ENCODE data around the gene FOXP1. TPM values are rescaled to one million over a fixed set of nuclear protein-coding genes. Genes with fewer than 3 reads are reported as not detected.

Gene FOXP1
- total RNA-seq, 1 experiment from 2014 or later, result 58.4 TPM

- DNase-seq (ENCODE audit: low spot score), result no peak
- no TSS peak for BruUV-seq (replicated peaks)
- Histone ChIP-seq H3K4me3 (ENCODE audit: low read depth, low read length, poor library complexity, severe bottlenecking) (no peak overlapping the region), H3K27me3 (replicated peaks; ENCODE audit: insufficient read depth, low read depth, low read length, poor library complexity) (no peaks in the 10 kb centered on the region), H3K27ac (ENCODE audit: low read depth, low read length, poor library complexity, severe bottlenecking) (no peak overlapping the region), H3K9me3 (ENCODE audit: low read depth, low read length, poor library complexity, severe bottlenecking) (no peaks in the 10 kb centered on the region), H3K4me1 (ENCODE audit: insufficient read depth, low read length, poor library complexity, severe bottlenecking) (peaks cover 7% of the 10 kb centered on the region), H3K36me3 (ENCODE audit: insufficient read depth, low read length, poor library complexity, severe bottlenecking) (no peaks in the 10 kb centered on the region)
- CTCF ChIA-PET, result no interaction called here
- POLR2A ChIA-PET (ENCODE audit: low non-redundant PET), result no interaction called here
- TF ChIP-seq CTCF (conservative IDR thresholded peaks at IDR 0.05; ENCODE audit: low read depth, low read length) (no peak), EZH2 (IDR thresholded peaks at IDR 0.05; ENCODE audit: borderline replicate concordance, low read depth, low read length, poor library complexity, severe bottlenecking) (no peak)
- intact Hi-C loops (cut with micrococcal nuclease; ENCODE audit: unreplicated experiment), result no loop called here
Observed at GRCh38 chr3:71509066-71509465, 74.5 kb downstream of the FOXP1 start.

- no peaks in the 10 kb centered on the region for H3K27me3 ChIP-seq (replicated peaks; ENCODE audit: insufficient read depth, low read depth, low read length, poor library complexity)
Observed at GRCh38 chr3:71505767-71506350, 77.7 kb downstream of the FOXP1 start.

GRCh38 chr3:71504250-71505036 lies 79.1 kb downstream of the FOXP1 start:
- no peak overlapping the region for H3K27ac ChIP-seq (ENCODE audit: low read depth, low read length, poor library complexity, severe bottlenecking)
- H3K27me3 ChIP-seq (replicated peaks; ENCODE audit: insufficient read depth, low read depth, low read length, poor library complexity), result no peaks in the 10 kb centered on the region
- H3K4me3 ChIP-seq (ENCODE audit: low read depth, low read length, poor library complexity, severe bottlenecking), result no peak overlapping the region
- no peaks in the 10 kb centered on the region for H3K36me3 ChIP-seq (ENCODE audit: insufficient read depth, low read length, poor library complexity, severe bottlenecking)
- CTCF ChIA-PET, result no interaction called here
- no peaks in the 10 kb centered on the region for H3K9me3 ChIP-seq (ENCODE audit: low read depth, low read length, poor library complexity, severe bottlenecking)
- no TSS peak for BruUV-seq (replicated peaks)
- intact Hi-C loops (cut with micrococcal nuclease; ENCODE audit: unreplicated experiment), result no loop called here
- H3K4me1 ChIP-seq (ENCODE audit: insufficient read depth, low read length, poor library complexity, severe bottlenecking), result no peaks in the 10 kb centered on the region
- no peak for DNase-seq (ENCODE audit: low spot score)
- no peak for TF ChIP-seq CTCF (conservative IDR thresholded peaks at IDR 0.05; ENCODE audit: low read depth, low read length)
- no peak for TF ChIP-seq EZH2 (IDR thresholded peaks at IDR 0.05; ENCODE audit: borderline replicate concordance, low read depth, low read length, poor library complexity, severe bottlenecking)
- POLR2A ChIA-PET (ENCODE audit: low non-redundant PET), result no interaction called here

More at GRCh38 chr3:71505767-71506350, 77.7 kb downstream of the FOXP1 start:
- no peak overlapping the region for H3K4me3 ChIP-seq (ENCODE audit: low read depth, low read length, poor library complexity, severe bottlenecking)
- no peaks in the 10 kb centered on the region for H3K36me3 ChIP-seq (ENCODE audit: insufficient read depth, low read length, poor library complexity, severe bottlenecking)
- no peaks in the 10 kb centered on the region for H3K9me3 ChIP-seq (ENCODE audit: low read depth, low read length, poor library complexity, severe bottlenecking)
- POLR2A ChIA-PET (ENCODE audit: low non-redundant PET), result no interaction called here
- no TSS peak for BruUV-seq (replicated peaks)
- DNase-seq (ENCODE audit: low spot score), result no peak
- peaks cover 4% of the 10 kb centered on the region for H3K4me1 ChIP-seq (ENCODE audit: insufficient read depth, low read length, poor library complexity, severe bottlenecking)
- intact Hi-C loops (cut with micrococcal nuclease; ENCODE audit: unreplicated experiment), result no loop called here
- H3K27ac ChIP-seq (ENCODE audit: low read depth, low read length, poor library complexity, severe bottlenecking), result no peak overlapping the region
- TF ChIP-seq EZH2 (IDR thresholded peaks at IDR 0.05; ENCODE audit: borderline replicate concordance, low read depth, low read length, poor library complexity, severe bottlenecking) (no peak), CTCF (conservative IDR thresholded peaks at IDR 0.05; ENCODE audit: low read depth, low read length) (no peak)
- CTCF ChIA-PET, result no interaction called here
